Lower lobe of right lung (tissue), 2 donors: ENCODE measurements around the gene ZMIZ1. TPM values are rescaled to one million over a fixed set of nuclear protein-coding genes. Genes with fewer than 3 reads are reported as not detected.
A peak's percentile ranks its signal among the peaks of the same experiment; 100 is the strongest.

ENCODE experiments used
- ATAC-seq, 2 donors: fragments of 200-7000 bp; cut with Tn5 transposase; one replicate each; pipeline ENCODE4 v1.9.1; 2020 to 2022; ENCODE audit warnings: mild to moderate bottlenecking in 2 of 2, moderate library complexity in 2 of 2
- DNase-seq: peaks from one replicate; pipeline ENCODE4 v3.0.0-alpha.2; 2020
- H3K27ac ChIP-seq: fragments of 200-600 bp; one replicate; pipeline ENCODE4 v1.8.0; 2022
- H3K27me3 ChIP-seq: fragments of 200-600 bp; one replicate; pipeline ENCODE4 v1.8.0; 2022; ENCODE audit warnings: low read depth
- H3K36me3 ChIP-seq: fragments of 200-600 bp; one replicate; pipeline ENCODE4 v1.8.0; 2022; ENCODE audit warnings: mild to moderate bottlenecking
- H3K4me1 ChIP-seq: fragments of 200-600 bp; one replicate; pipeline ENCODE4 v1.8.0; 2022
- H3K4me3 ChIP-seq: fragments of 200-600 bp; one replicate; pipeline ENCODE4 v1.8.0; 2022; ENCODE audit warnings: mild to moderate bottlenecking
- H3K9me3 ChIP-seq: fragments of 200-600 bp; one replicate; pipeline ENCODE4 v1.8.0; 2022
- intact Hi-C: fragments of 100-400 bp; cut with DNase I; formaldehyde crosslinking; loops from one replicate; pipeline ENCODE4 v1.11.0; 2022
- total RNA-seq: library from RNA; stranded (reverse); fragmentation: NEBNext Ultra II Directional; extraction: Animal tissue kit (Norgen Biotek cat#: 25700); gene quantifications from one replicate; pipeline ENCODE4 v1.2.1, GENCODE V29; 2021
- TF ChIP-seq, protein P1 (sequence below): fragments of 200-600 bp; IDR thresholded peaks from one replicate; pipeline ENCODE4 v1.8.0; 2022; ENCODE audit warnings: antibody characterized with exemption, mild to moderate bottlenecking
- donor health status: DM: no; HTN: yes; CAD: no; lungs with severe emphysema.

Gene ZMIZ1
- total RNA-seq, 1 donor from 2014 or later = 102 TPM

DNA sequence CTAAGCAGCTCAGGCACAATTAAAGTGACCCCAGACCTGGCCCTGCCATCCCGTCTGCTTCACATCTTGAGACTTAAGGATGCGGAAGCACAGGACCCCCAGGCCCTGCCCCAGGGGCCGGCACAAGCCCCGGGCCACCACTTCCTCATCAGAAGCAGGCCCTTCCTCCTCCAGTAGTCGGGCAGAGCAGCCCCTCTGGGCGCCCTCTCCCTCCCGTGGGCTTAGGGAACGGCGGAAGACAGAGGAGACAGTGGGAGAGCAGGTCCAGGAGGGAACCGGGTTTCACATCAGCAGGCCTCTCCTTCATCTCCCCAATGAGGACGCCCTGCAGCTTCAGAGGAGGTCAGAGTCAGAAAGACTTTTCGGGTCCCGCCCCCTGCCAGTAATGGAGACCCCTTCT, 142.8 kb downstream of the ZMIZ1 start:
- no peaks in the 10 kb centered on the region for H3K27me3 ChIP-seq
- no peak overlapping the region for H3K4me3 ChIP-seq
- H3K4me1 ChIP-seq = no peaks in the 10 kb centered on the region
- TF ChIP-seq, protein P1, sequence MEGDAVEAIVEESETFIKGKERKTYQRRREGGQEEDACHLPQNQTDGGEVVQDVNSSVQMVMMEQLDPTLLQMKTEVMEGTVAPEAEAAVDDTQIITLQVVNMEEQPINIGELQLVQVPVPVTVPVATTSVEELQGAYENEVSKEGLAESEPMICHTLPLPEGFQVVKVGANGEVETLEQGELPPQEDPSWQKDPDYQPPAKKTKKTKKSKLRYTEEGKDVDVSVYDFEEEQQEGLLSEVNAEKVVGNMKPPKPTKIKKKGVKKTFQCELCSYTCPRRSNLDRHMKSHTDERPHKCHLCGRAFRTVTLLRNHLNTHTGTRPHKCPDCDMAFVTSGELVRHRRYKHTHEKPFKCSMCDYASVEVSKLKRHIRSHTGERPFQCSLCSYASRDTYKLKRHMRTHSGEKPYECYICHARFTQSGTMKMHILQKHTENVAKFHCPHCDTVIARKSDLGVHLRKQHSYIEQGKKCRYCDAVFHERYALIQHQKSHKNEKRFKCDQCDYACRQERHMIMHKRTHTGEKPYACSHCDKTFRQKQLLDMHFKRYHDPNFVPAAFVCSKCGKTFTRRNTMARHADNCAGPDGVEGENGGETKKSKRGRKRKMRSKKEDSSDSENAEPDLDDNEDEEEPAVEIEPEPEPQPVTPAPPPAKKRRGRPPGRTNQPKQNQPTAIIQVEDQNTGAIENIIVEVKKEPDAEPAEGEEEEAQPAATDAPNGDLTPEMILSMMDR = no peak
- ATAC-seq = no peak
- intact Hi-C loops = no loop called here
- DNase-seq = no peak
- H3K27ac ChIP-seq = no peak overlapping the region
- peaks cover 96% of the 10 kb centered on the region for H3K36me3 ChIP-seq
- no peaks in the 10 kb centered on the region for H3K9me3 ChIP-seq

DNA sequence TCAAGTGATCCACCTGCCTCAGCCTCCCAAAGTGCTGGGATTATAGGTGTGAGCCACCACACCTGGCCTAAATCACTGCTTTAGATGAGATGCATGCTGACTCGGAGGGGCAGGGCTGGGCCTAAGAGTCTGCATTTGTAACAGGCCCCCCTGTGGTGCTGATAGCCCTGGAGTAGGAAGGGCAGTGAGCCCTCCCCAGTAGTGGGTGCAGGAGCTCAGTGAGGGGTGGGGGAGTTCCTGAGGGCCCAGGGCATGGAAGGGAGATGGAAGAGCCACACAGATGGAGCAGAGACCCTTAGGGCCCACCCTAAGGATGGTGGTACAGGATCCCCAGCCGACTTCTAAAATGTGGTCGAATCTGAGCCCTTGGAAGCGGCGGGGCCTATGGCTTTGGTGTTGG, 146.8 kb downstream of the ZMIZ1 start:
- H3K9me3 ChIP-seq = no peaks in the 10 kb centered on the region

DNA sequence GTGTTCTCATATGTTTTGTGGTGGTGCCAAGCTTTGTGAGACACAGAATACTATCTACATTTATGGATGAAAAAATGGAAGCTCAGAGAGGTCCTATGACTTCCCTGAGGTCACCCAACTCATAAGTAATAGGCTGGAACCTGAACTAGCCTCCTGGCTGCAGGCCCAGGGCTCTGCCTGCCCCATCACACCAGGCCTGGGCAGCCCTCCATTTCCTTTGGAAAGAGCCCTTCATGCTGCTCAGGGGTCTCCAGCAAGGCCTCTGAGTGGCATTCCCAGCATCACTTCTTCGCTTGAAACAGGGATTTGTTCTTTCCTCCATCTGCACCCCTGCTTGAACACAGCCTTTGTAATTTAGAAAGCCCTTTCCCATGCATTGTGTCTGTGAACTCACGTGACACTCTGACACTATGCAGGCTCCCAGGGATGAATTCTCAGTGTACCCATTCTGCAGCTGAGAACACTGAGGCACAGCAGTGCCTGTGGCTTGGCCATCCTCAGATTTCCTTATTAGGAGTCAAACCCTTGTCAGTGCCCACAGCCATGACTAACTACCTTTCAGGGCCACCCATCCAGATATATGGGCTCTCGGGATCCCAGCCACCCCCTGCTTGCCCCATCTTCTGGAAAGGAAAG, 150.7 kb downstream of the ZMIZ1 start:
- Histone ChIP-seq H3K4me3 (no peak overlapping the region), H3K36me3 (peaks cover 70% of the 10 kb centered on the region), H3K9me3 (no peaks in the 10 kb centered on the region), H3K27me3 (no peaks in the 10 kb centered on the region), H3K27ac (no peak overlapping the region), H3K4me1 (peaks cover 54% of the 10 kb centered on the region)
- DNase-seq (no peak), ATAC-seq (no peak)
- TF ChIP-seq, protein P1 = no peak
- intact Hi-C loops = no loop called here

More for the DNA sequence above, 146.8 kb downstream of the ZMIZ1 start:
- no peak for DNase-seq
- intact Hi-C loops = no loop called here
- Histone ChIP-seq H3K27me3 (no peaks in the 10 kb centered on the region), H3K27ac (no peak overlapping the region), H3K36me3 (peaks cover 90% of the 10 kb centered on the region), H3K4me3 (no peak overlapping the region), H3K4me1 (peaks cover 15% of the 10 kb centered on the region)
- ATAC-seq = no peak
- TF ChIP-seq, protein P1 = no peak

DNA sequence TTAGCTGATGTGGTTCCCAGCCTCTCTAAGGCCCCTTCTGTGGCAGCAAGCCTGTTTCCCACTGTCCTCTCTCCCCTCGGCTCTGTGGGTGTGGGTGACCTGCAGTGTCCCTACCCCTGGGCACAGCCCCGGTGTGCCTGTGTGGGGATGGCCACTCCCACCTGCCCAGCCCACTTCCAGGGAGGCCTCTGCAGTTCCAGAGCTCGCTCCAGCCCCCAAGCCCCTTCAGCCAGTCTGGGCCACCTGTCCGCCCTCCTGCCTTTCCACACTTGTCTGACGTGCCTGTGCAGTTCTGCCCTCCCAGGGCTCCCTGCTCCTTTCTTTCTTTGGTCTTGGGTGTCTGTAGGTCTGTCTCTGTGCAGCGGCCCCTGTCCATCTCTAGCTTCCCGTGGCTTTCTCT, 151.5 kb downstream of the ZMIZ1 start:
- no peaks in the 10 kb centered on the region for H3K9me3 ChIP-seq
- TF ChIP-seq, protein P1 = no peak
- H3K27me3 ChIP-seq = no peaks in the 10 kb centered on the region
- peaks cover 59% of the 10 kb centered on the region for H3K4me1 ChIP-seq
- H3K27ac ChIP-seq = no peak overlapping the region
- intact Hi-C loops = no loop called here
- peaks cover 70% of the 10 kb centered on the region for H3K36me3 ChIP-seq
- DNase-seq = no peak
- ATAC-seq = no peak
- no peak overlapping the region for H3K4me3 ChIP-seq

DNA sequence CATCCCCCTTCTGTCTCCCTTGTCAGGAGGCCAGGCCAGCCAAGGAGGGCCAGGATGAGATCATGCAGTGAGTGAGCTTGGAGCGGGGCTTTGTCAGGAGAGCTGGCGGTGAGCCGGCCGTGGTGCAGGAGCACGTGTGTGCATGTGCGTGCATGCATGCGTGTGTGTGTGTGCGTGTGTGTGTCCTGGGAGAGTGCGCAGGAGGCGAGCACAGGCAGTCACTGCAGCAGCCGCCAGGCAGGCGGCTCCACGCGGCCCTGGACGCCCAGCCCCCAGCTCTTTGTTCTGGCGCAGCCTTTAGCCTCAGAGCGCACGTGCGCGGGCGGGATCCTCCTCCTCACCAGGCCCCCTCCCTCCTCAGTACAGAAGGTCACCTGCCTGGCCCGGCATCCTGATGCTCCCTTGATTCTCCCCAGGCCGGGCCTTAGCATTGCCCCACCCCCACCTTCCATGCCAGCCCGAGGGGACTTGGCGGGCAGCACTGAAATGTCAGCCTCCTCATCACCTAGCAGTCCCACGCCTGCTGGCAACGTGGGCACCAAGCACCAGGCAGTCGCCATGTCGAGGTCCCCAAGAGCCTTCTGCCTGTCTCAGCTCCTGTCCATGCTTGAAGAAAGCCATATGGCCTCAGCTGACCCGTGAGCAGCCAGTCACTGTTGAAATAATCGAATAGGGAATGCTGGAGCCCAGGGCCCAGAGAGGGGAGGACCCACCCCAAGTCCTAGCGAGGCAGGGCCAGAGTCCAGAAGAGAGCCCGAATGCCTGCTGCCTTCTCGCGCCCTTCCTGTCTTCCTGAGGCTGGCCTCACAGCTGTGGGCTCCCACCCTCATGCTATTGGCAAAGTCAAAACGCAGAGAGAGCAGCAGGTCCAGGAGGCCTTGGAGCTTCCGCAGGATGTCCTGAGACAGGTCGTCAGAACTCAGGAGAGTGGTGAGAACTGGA, 152.6 kb downstream of the ZMIZ1 start:
- intact Hi-C loops = no loop called here
- DNase-seq (peak; percentile 52), ATAC-seq (peak; percentile 2 to 6)
- no peaks in the 10 kb centered on the region for H3K9me3 ChIP-seq
- peaks cover 59% of the 10 kb centered on the region for H3K4me1 ChIP-seq
- no peaks in the 10 kb centered on the region for H3K27me3 ChIP-seq
- H3K27ac ChIP-seq = peak overlapping the region; percentile 81
- H3K36me3 ChIP-seq = peaks cover 69% of the 10 kb centered on the region
- TF ChIP-seq, protein P1 = no peak
- H3K4me3 ChIP-seq = no peak overlapping the region
